DOHH2 (cell line): ENCODE measurements around the gene AEBP1.

ENCODE experiments used
- CTCF ChIP-seq: fragments of 200-600 bp; sonication (generic); IDR thresholded peaks from one replicate; pipeline ENCODE4 v1.5.1; 2014; ENCODE audit warnings: antibody characterized with exemption, mild to moderate bottlenecking, low read depth, low read length; ENCODE audit not compliant: poor library complexity, severe bottlenecking
- EZH2phosphoT487 ChIP-seq: fragments of 200-600 bp; sonication (generic); IDR thresholded peaks from 2 replicates; pipeline ENCODE4 v1.6.1; 2017; ENCODE audit warnings: borderline replicate concordance, mild to moderate bottlenecking, antibody characterized with exemption, low read length, moderate library complexity, mixed read lengths

- TF ChIP-seq CTCF (no peak), EZH2phosphoT487 (no peak)
Measured at GRCh38 chr7:44121761-44122420, 17.7 kb downstream of the AEBP1 start.
